ENCODE measurements around the gene GALNT2.

Gene GALNT2

GRCh38 chr1:230066466-230067404 is at the start of gene GALNT2:
GALNT2 (plus strand) TSS chr1:230067238; CDS start chr1:230067281, 43 bp downstream.
- peak; percentile 78 to 87 for DNase-seq

GRCh38 chr1:230020451-230020850 is 46.6 kb upstream of the GALNT2 start:
- no peak for DNase-seq

GRCh38 chr1:230022666-230023380 is 44.2 kb upstream of the GALNT2 start:
- no peak for DNase-seq

GRCh38 chr1:230025686-230026085 is 41.4 kb upstream of the GALNT2 start:
- no peak for DNase-seq

GRCh38 chr1:230026139-230026538 is 40.9 kb upstream of the GALNT2 start:
- no peak for DNase-seq

GRCh38 chr1:230026572-230026971 is 40.5 kb upstream of the GALNT2 start:
- DNase-seq, result no peak

GRCh38 chr1:230028602-230029223 is 38.3 kb upstream of the GALNT2 start:
- no peak for DNase-seq

GRCh38 chr1:230029244-230029941 is 37.6 kb upstream of the GALNT2 start:
- no peak for DNase-seq

GRCh38 chr1:230030122-230030821 is 36.8 kb upstream of the GALNT2 start:
- DNase-seq, result no peak

- no peak for DNase-seq
These were observed 35.9 kb upstream of the GALNT2 start for GRCh38 chr1:230031131-230031530.

- no peak for DNase-seq
These were observed 34.3 kb upstream of the GALNT2 start for GRCh38 chr1:230032516-230033281.

GRCh38 chr1:230037261-230037660 is 29.8 kb upstream of the GALNT2 start:
- no peak for DNase-seq

GRCh38 chr1:230040440-230040839 is 26.6 kb upstream of the GALNT2 start:
- no peak for DNase-seq

GRCh38 chr1:230043081-230043480 is 24.0 kb upstream of the GALNT2 start:
- no peak for DNase-seq

GRCh38 chr1:230044729-230045128 is 22.3 kb upstream of the GALNT2 start:
- DNase-seq, result no peak

- DNase-seq, result no peak
These were observed 19.7 kb upstream of the GALNT2 start for GRCh38 chr1:230047114-230047865.

GRCh38 chr1:230048322-230048721 is 18.7 kb upstream of the GALNT2 start:
- DNase-seq, result no peak

GRCh38 chr1:230048922-230049321 is 18.1 kb upstream of the GALNT2 start:
- no peak for DNase-seq

- DNase-seq, result no peak
These were observed 17.3 kb upstream of the GALNT2 start for GRCh38 chr1:230049731-230050130.

- DNase-seq, result no peak
These were observed 15.9 kb upstream of the GALNT2 start for GRCh38 chr1:230050973-230051735.

Data from activated CD4-positive, alpha-beta T cell treated with anti-CD3 and anti-CD28 coated beads, Interleukin-2, amount 50 U/mL, for 4 hours (primary cell).